ENCODE measurements around the gene EXOC1L. TPM values are rescaled to one million over a fixed set of nuclear protein-coding genes. Genes with fewer than 3 reads are reported as not detected.

The EXOC1L gene
- total RNA-seq, 2 experiments from 2014 or later, result not detected

GRCh38 chr4:55830048-55830447 is 10.5 kb downstream of the EXOC1L start:
- CTCF ChIA-PET, result no interaction called here
- Mint-ChIP-seq H3K4me3 (no peak overlapping the region), H3K27me3 (peaks cover 18% of the 10 kb centered on the region), H3K27ac (no peak overlapping the region), H3K9me3 (no peaks in the 10 kb centered on the region), H3K4me1 (ENCODE audit: low read depth) (no peaks in the 10 kb centered on the region), H3K36me3 (ENCODE audit: low read depth) (no peaks in the 10 kb centered on the region)
- POLR2A ChIA-PET, result no interaction called here
- TF ChIP-seq CTCF (IDR thresholded peaks at IDR 0.05), result no peak
- ATAC-seq (no peak), DNase-seq (no peak)
- intact Hi-C loops (cut with micrococcal nuclease), result no loop called here

DNA sequence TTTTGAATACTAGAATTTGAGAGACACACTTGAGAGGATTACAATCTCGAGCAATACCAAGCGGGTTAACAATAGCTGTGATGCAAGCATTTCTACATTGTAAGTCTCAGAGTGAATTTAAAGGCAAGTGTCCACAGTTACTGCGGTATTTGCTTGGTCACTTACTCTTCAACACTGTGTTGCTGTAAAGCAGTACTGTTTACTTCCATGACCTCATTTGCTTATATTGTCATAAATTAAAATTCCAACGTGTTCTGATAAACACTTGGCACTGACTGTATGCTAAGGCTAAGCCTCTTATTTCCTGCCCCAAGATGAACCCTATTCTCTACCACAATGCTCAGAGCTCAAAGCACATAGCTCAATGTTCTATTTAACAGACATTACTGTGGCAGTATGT is 11.1 kb downstream of the EXOC1L start:
- H3K4me1 Mint-ChIP-seq (ENCODE audit: low read depth), result no peaks in the 10 kb centered on the region
- no peak overlapping the region for H3K27ac Mint-ChIP-seq
- H3K27me3 Mint-ChIP-seq, result peaks cover 23% of the 10 kb centered on the region
- intact Hi-C loops (cut with micrococcal nuclease), result no loop called here
- no peak for TF ChIP-seq CTCF (IDR thresholded peaks at IDR 0.05)
- no peaks in the 10 kb centered on the region for H3K9me3 Mint-ChIP-seq
- CTCF ChIA-PET, result no interaction called here
- ATAC-seq (no peak), DNase-seq (no peak)
- no peaks in the 10 kb centered on the region for H3K36me3 Mint-ChIP-seq (ENCODE audit: low read depth)
- POLR2A ChIA-PET, result no interaction called here
- no peak overlapping the region for H3K4me3 Mint-ChIP-seq

DNA sequence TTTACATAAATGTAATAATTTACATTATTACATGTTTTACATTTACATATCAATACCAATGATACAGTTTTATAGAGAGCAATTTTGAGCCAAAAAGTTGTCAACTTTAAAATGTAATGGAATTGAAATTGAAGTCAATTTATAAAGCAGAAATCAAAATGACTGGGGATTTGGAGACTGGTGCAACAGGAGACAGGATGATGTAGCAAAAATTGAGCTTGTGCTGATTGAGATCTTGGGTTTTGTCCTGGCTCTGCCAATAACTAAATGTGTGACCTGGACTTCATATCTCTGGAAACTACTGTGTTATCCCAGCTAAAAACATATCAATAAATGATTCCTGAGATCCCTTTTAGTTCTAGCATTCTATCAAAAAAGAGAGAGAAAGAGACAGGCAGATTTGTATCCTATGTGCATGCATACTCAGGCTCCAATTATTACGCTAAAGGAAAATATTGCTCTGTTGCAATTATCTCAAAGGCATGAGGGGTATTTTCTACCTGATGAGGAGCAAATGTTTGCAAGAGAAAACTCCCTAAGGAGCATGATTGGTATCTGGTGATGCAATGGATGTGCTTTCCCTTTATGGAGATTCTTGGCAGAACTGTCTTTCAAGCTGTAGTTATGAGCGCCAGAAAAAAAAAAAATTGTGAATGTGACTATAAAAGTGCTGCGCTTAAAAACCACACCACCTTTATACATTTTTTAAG is 14.7 kb downstream of the EXOC1L start:
- ATAC-seq (no peak), DNase-seq (no peak)
- H3K36me3 Mint-ChIP-seq (ENCODE audit: low read depth), result no peaks in the 10 kb centered on the region
- peaks cover 24% of the 10 kb centered on the region for H3K27me3 Mint-ChIP-seq
- no peak overlapping the region for H3K27ac Mint-ChIP-seq
- no peak overlapping the region for H3K4me3 Mint-ChIP-seq
- TF ChIP-seq CTCF (IDR thresholded peaks at IDR 0.05), result no peak
- peaks cover 2% of the 10 kb centered on the region for H3K9me3 Mint-ChIP-seq
- no peaks in the 10 kb centered on the region for H3K4me1 Mint-ChIP-seq (ENCODE audit: low read depth)
- ChIA-PET CTCF (no interaction called here), POLR2A (no interaction called here)
- intact Hi-C loops (cut with micrococcal nuclease), result no loop called here

DNA sequence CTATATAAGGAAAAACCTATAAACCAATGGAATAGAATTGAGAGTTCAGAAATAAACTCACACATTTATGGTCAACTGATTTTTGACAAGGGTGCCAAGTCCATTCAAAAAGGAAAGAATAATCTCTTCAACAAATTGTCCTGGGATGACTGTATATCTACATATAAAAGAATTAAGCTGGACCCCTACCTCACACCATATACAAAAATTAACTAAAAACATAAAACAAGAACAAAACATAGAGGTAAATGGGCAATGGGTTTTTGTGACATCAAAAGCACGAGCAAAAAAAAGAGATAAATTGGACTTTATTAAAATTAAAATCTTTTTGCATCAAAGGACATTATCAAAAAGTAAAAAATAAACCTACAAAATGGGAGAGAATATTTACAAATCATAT is 18.3 kb downstream of the EXOC1L start:
- H3K9me3 Mint-ChIP-seq, result peaks cover 2% of the 10 kb centered on the region
- CTCF ChIA-PET, result interaction anchor here (1.6 kb wide), 1 partner anchor 11 kb away, joined by 4 read pairs; no protein-coding TSS in a partner anchor
- POLR2A ChIA-PET, result no interaction called here
- no peaks in the 10 kb centered on the region for H3K4me1 Mint-ChIP-seq (ENCODE audit: low read depth)
- no peak for TF ChIP-seq CTCF (IDR thresholded peaks at IDR 0.05)
- intact Hi-C loops (cut with micrococcal nuclease), result no loop called here
- H3K27ac Mint-ChIP-seq, result no peak overlapping the region
- DNase-seq (no peak), ATAC-seq (no peak)
- H3K27me3 Mint-ChIP-seq, result peaks cover 22% of the 10 kb centered on the region
- H3K36me3 Mint-ChIP-seq (ENCODE audit: low read depth), result no peaks in the 10 kb centered on the region
- H3K4me3 Mint-ChIP-seq, result no peak overlapping the region

GRCh38 chr4:55838356-55838755 is 18.8 kb downstream of the EXOC1L start:
- POLR2A ChIA-PET, result no interaction called here

More at GRCh38 chr4:55838356-55838755, 18.8 kb downstream of the EXOC1L start:
- no peak overlapping the region for H3K4me3 Mint-ChIP-seq
- H3K36me3 Mint-ChIP-seq (ENCODE audit: low read depth), result no peaks in the 10 kb centered on the region
- intact Hi-C loops (cut with micrococcal nuclease), result no loop called here
- no peaks in the 10 kb centered on the region for H3K4me1 Mint-ChIP-seq (ENCODE audit: low read depth)
- H3K9me3 Mint-ChIP-seq, result peaks cover 2% of the 10 kb centered on the region
- TF ChIP-seq CTCF (IDR thresholded peaks at IDR 0.05), result no peak
- peaks cover 22% of the 10 kb centered on the region for H3K27me3 Mint-ChIP-seq
- no peak for ATAC-seq
- no peak for DNase-seq
- CTCF ChIA-PET, result interaction anchor here (1.6 kb wide), 1 partner anchor 11 kb away, joined by 4 read pairs; no protein-coding TSS in a partner anchor
- H3K27ac Mint-ChIP-seq, result no peak overlapping the region

Data from activated CD8-positive, alpha-beta T cell treated with anti-CD3 and anti-CD28 coated beads for 36 hours (primary cell).